ENCODE results near the gene GKN1.
A peak's percentile ranks its signal among the peaks of the same experiment; 100 is the strongest.

The GKN1 gene

GRCh38 chr2:68974251-68974650 is at the start of gene GKN1:
GKN1 (plus strand) TSS chr2:68974636; CDS start chr2:68974678, 42 bp downstream.
- no peak for DNase-seq (ENCODE audit: low spot score in 2 of 2)
- no peak for ATAC-seq (replicated peaks; ENCODE audit: extremely low read depth, poor library complexity, severe bottlenecking)
- Mint-ChIP-seq H3K27me3 (peaks cover 49% of the 10 kb centered on the region), H3K4me3 (no peak within 1 kb of the TSS), H3K27ac (ENCODE audit: low read depth) (no peak within 1 kb of the TSS), H3K36me3 (ENCODE audit: insufficient read depth) (no peaks in the 10 kb centered on the region), H3K4me1 (peaks cover 4% of the 10 kb centered on the region), H3K9me3 (no peaks in the 10 kb centered on the region)

GRCh38 chr2:68925295-68925896 is 49.0 kb upstream of the GKN1 start:
- Mint-ChIP-seq H3K9me3 (no peaks in the 10 kb centered on the region), H3K27ac (ENCODE audit: low read depth) (no peak overlapping the region), H3K4me3 (no peak overlapping the region), H3K27me3 (no peaks in the 10 kb centered on the region), H3K4me1 (peaks cover 5% of the 10 kb centered on the region), H3K36me3 (ENCODE audit: insufficient read depth) (no peaks in the 10 kb centered on the region)
- ATAC-seq (replicated peaks; ENCODE audit: extremely low read depth, poor library complexity, severe bottlenecking) (peak; percentile 54), DNase-seq (ENCODE audit: low spot score in 2 of 2) (peak in 1 of 2 donors; percentile 59)

GRCh38 chr2:68926796-68927195 is 47.6 kb upstream of the GKN1 start:
- H3K27me3 Mint-ChIP-seq, result no peaks in the 10 kb centered on the region
- peaks cover 5% of the 10 kb centered on the region for H3K4me1 Mint-ChIP-seq
- no peaks in the 10 kb centered on the region for H3K36me3 Mint-ChIP-seq (ENCODE audit: insufficient read depth)
- no peaks in the 10 kb centered on the region for H3K9me3 Mint-ChIP-seq
- H3K27ac Mint-ChIP-seq (ENCODE audit: low read depth), result no peak overlapping the region
- no peak for DNase-seq (ENCODE audit: low spot score in 2 of 2)
- ATAC-seq (replicated peaks; ENCODE audit: extremely low read depth, poor library complexity, severe bottlenecking), result no peak
- no peak overlapping the region for H3K4me3 Mint-ChIP-seq

- Mint-ChIP-seq H3K27me3 (peaks cover 8% of the 10 kb centered on the region), H3K36me3 (ENCODE audit: insufficient read depth) (no peaks in the 10 kb centered on the region), H3K4me3 (no peak overlapping the region)
These were observed 43.2 kb upstream of the GKN1 start for GRCh38 chr2:68931149-68931711.

GRCh38 chr2:68931799-68932198 is 42.6 kb upstream of the GKN1 start:
- Mint-ChIP-seq H3K27ac (ENCODE audit: low read depth) (no peak overlapping the region), H3K36me3 (ENCODE audit: insufficient read depth) (no peaks in the 10 kb centered on the region), H3K9me3 (no peaks in the 10 kb centered on the region), H3K4me1 (no peaks in the 10 kb centered on the region), H3K27me3 (peaks cover 11% of the 10 kb centered on the region), H3K4me3 (no peak overlapping the region)
- no peak for ATAC-seq (replicated peaks; ENCODE audit: extremely low read depth, poor library complexity, severe bottlenecking)
- DNase-seq (ENCODE audit: low spot score in 2 of 2), result no peak

More at GRCh38 chr2:68931149-68931711, 43.2 kb upstream of the GKN1 start:
- ATAC-seq (replicated peaks; ENCODE audit: extremely low read depth, poor library complexity, severe bottlenecking) (no peak), DNase-seq (ENCODE audit: low spot score in 2 of 2) (no peak)
- no peaks in the 10 kb centered on the region for H3K9me3 Mint-ChIP-seq
- H3K4me1 Mint-ChIP-seq, result no peaks in the 10 kb centered on the region
- H3K27ac Mint-ChIP-seq (ENCODE audit: low read depth), result no peak overlapping the region

GRCh38 chr2:68932402-68932801 is 42.0 kb upstream of the GKN1 start:
- Mint-ChIP-seq H3K4me1 (no peaks in the 10 kb centered on the region), H3K27me3 (peaks cover 11% of the 10 kb centered on the region), H3K4me3 (no peak overlapping the region), H3K27ac (ENCODE audit: low read depth) (no peak overlapping the region), H3K36me3 (ENCODE audit: insufficient read depth) (no peaks in the 10 kb centered on the region), H3K9me3 (no peaks in the 10 kb centered on the region)
- ATAC-seq (replicated peaks; ENCODE audit: extremely low read depth, poor library complexity, severe bottlenecking) (no peak), DNase-seq (ENCODE audit: low spot score in 2 of 2) (no peak)

GRCh38 chr2:68934021-68934420 is 40.4 kb upstream of the GKN1 start:
- DNase-seq (ENCODE audit: low spot score in 2 of 2) (no peak), ATAC-seq (replicated peaks; ENCODE audit: extremely low read depth, poor library complexity, severe bottlenecking) (no peak)
- Mint-ChIP-seq H3K36me3 (ENCODE audit: insufficient read depth) (no peaks in the 10 kb centered on the region), H3K27me3 (peaks cover 11% of the 10 kb centered on the region), H3K4me1 (no peaks in the 10 kb centered on the region), H3K9me3 (no peaks in the 10 kb centered on the region), H3K4me3 (no peak overlapping the region), H3K27ac (ENCODE audit: low read depth) (no peak overlapping the region)

GRCh38 chr2:68935471-68935870 is 39.0 kb upstream of the GKN1 start:
- Mint-ChIP-seq H3K36me3 (ENCODE audit: insufficient read depth) (no peaks in the 10 kb centered on the region), H3K27ac (ENCODE audit: low read depth) (no peak overlapping the region), H3K27me3 (peaks cover 24% of the 10 kb centered on the region), H3K4me3 (no peak overlapping the region), H3K9me3 (no peaks in the 10 kb centered on the region), H3K4me1 (no peaks in the 10 kb centered on the region)
- no peak for DNase-seq (ENCODE audit: low spot score in 2 of 2)
- no peak for ATAC-seq (replicated peaks; ENCODE audit: extremely low read depth, poor library complexity, severe bottlenecking)

- Mint-ChIP-seq H3K36me3 (ENCODE audit: insufficient read depth) (no peaks in the 10 kb centered on the region), H3K4me1 (no peaks in the 10 kb centered on the region), H3K9me3 (no peaks in the 10 kb centered on the region), H3K4me3 (no peak overlapping the region), H3K27ac (ENCODE audit: low read depth) (no peak overlapping the region), H3K27me3 (peaks cover 33% of the 10 kb centered on the region)
- ATAC-seq (replicated peaks; ENCODE audit: extremely low read depth, poor library complexity, severe bottlenecking) (no peak), DNase-seq (ENCODE audit: low spot score in 2 of 2) (no peak)
These were observed 38.0 kb upstream of the GKN1 start for GRCh38 chr2:68936427-68936826.

GRCh38 chr2:68936889-68937288 is 37.5 kb upstream of the GKN1 start:
- Mint-ChIP-seq H3K36me3 (ENCODE audit: insufficient read depth) (no peaks in the 10 kb centered on the region), H3K4me1 (no peaks in the 10 kb centered on the region), H3K27ac (ENCODE audit: low read depth) (no peak overlapping the region), H3K9me3 (no peaks in the 10 kb centered on the region), H3K27me3 (peaks cover 38% of the 10 kb centered on the region), H3K4me3 (no peak overlapping the region)
- ATAC-seq (replicated peaks; ENCODE audit: extremely low read depth, poor library complexity, severe bottlenecking), result no peak
- no peak for DNase-seq (ENCODE audit: low spot score in 2 of 2)

- Mint-ChIP-seq H3K9me3 (no peaks in the 10 kb centered on the region), H3K36me3 (ENCODE audit: insufficient read depth) (no peaks in the 10 kb centered on the region), H3K27ac (ENCODE audit: low read depth) (no peak overlapping the region), H3K27me3 (peaks cover 44% of the 10 kb centered on the region), H3K4me3 (no peak overlapping the region), H3K4me1 (no peaks in the 10 kb centered on the region)
- DNase-seq (ENCODE audit: low spot score in 2 of 2), result no peak
- no peak for ATAC-seq (replicated peaks; ENCODE audit: extremely low read depth, poor library complexity, severe bottlenecking)
These were observed 36.9 kb upstream of the GKN1 start for GRCh38 chr2:68937346-68938055.

GRCh38 chr2:68938938-68939337 is 35.5 kb upstream of the GKN1 start:
- peaks cover 57% of the 10 kb centered on the region for H3K27me3 Mint-ChIP-seq
- H3K36me3 Mint-ChIP-seq (ENCODE audit: insufficient read depth), result no peaks in the 10 kb centered on the region
- peaks cover 6% of the 10 kb centered on the region for H3K4me1 Mint-ChIP-seq
- DNase-seq (ENCODE audit: low spot score in 2 of 2), result no peak
- ATAC-seq (replicated peaks; ENCODE audit: extremely low read depth, poor library complexity, severe bottlenecking), result no peak
- no peak overlapping the region for H3K4me3 Mint-ChIP-seq
- H3K9me3 Mint-ChIP-seq, result no peaks in the 10 kb centered on the region
- H3K27ac Mint-ChIP-seq (ENCODE audit: low read depth), result no peak overlapping the region

- Mint-ChIP-seq H3K27ac (ENCODE audit: low read depth) (no peak overlapping the region), H3K27me3 (peaks cover 66% of the 10 kb centered on the region), H3K36me3 (ENCODE audit: insufficient read depth) (no peaks in the 10 kb centered on the region), H3K4me1 (peaks cover 6% of the 10 kb centered on the region), H3K4me3 (no peak overlapping the region), H3K9me3 (no peaks in the 10 kb centered on the region)
- DNase-seq (ENCODE audit: low spot score in 2 of 2) (no peak), ATAC-seq (replicated peaks; ENCODE audit: extremely low read depth, poor library complexity, severe bottlenecking) (no peak)
These were observed 34.5 kb upstream of the GKN1 start for GRCh38 chr2:68939962-68940361.
